NCI-H1417 treated with DMSO at 0.1 percent for 48 hours (cell line): ENCODE results near the gene SRRM3.
A peak's percentile ranks its signal among the peaks of the same experiment; 100 is the strongest.
"Not testable (repeated sequence)": the region's sequence is repeated elsewhere in the genome, so short reads cannot be mapped to it uniquely, and the experiment has no call there.

Experiments used
- DNase-seq: peaks from one replicate; lab custom pipeline; 2025; lab: John Stamatoyannopoulos, UW

The SRRM3 gene

DNA sequence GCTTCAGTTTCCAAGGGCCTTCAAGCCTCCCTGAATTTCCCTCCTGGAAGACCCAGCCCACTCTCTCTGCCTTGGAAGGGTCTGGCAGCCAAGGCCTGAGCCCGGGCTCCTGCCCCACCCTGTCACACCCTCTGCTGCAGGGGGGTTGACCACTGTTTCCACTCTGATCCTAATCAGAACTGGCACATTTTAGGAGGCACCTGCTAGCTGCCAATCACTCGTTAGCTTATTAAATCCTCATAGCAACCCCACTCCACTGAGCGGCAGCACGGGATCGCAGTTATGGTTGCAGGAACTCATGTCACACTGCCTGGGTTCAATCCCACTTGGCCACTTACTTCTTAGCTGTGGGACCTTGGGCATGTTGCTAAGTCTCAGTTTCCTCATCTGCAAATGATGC lies 113.7 kb downstream of the SRRM3 start:
- no peak for DNase-seq

DNA sequence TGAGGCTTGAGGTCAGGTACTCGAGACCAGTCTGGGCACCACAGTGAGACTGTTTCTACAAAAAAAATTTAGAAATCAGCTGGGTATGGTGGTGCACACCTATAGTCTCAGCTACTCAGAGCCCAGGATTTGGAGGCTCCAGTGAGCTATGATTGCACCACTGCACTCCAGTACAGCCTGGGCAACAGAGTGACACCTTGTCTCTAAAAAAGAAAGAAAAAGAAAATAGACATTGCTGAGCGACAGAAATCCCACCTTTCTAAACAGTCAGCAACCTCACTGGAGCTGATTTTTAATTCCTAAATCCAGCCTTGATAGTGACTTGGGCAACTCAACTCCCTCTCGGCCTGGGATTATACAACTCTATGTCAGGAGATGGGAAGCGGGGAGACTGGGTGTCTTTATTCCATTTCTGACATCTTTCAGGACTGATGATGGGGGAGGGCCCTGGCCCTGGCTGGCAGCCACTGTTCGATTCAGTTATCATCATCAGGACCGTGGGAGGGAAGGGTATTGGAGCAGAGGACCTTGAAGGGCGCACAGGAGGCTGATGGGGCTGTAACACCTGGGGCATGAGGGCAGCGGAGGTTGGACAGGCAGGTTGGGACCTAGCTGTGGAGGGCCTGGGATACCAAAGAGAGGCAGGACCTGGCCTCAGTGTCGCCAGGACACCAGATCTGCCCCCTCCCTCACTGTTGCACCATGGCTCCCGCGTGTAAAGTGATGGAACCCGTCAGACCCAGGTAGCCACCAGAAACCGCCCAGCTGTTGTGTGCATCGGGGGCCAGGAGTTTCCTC lies 115.5 kb downstream of the SRRM3 start:
- no peak for DNase-seq

DNA sequence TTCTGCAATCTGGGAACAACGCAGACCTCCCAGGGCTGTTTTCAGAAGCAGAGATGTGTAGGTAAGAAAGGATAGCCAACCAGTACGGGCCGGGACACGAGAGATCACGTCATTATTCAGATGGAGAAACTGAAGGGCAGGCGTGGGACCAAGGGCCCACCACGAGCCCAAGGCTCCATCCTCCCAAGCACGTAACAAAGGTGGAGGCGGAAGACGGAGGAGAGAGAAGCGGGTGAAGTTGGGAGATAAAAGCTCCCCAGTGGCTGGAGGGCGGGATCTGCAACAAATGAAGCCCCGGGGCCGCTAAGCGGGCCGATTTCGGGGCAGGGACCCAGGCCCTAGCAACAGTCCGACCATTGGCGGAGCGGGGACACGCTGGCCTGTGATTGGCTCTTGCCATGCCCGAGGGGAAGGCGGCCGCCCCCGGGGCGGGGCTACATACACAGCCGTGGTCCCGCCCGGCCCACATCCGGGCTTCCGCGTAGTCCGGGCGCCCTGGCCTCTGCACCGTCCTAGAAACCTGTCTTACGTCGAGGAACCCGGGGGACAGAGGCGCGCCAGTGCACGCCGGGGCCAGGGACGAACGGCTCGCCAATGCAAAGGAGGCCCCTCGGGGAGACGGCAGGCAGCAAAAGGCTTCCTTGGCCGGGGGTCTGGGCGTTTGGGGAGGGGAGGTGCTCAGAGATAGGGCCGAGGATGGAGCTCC lies 116.2 kb downstream of the SRRM3 start:
- DNase-seq: peak; percentile 91

DNA sequence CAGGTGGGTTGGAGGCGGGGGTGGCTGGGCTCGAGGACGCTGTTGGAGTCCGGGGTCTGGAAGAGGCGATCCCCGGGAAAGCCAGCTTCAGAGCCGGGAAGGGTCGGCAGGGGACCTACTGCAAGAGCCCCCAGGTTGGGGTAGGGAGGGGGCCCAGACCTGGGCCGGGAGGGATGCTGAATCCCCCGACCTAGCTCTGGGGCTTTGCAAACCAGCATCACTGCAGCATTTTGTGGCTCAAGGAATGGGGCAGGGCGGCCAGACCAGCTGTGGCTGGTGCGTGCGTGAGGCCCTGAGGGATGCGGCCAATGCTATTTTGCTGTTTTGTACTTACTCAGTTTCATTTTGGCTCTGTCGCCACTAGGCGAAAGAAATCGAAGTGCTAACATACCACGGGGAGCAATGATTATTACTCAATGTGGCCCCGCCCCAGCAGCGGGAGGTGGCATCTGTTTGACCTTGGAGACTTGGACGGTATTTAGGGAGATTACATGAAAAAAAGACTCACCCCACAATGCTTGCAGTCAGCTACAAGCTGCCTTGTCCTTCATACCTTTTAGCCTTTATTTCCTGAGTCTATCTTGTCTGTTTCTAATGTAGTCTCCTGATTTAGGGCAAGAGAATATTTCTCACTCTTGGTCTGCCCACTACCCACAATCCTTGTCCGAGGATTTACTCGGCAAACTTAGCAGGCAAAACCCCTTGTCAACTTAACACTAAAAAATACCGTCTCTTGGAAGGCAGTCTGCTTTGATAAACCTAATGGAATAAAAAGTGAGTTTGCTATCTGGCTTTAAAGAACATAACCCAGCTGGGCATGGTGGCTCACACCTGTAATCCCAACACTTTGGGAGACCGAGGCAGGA lies 117.0 kb downstream of the SRRM3 start:
- DNase-seq: peak; percentile 35

DNA sequence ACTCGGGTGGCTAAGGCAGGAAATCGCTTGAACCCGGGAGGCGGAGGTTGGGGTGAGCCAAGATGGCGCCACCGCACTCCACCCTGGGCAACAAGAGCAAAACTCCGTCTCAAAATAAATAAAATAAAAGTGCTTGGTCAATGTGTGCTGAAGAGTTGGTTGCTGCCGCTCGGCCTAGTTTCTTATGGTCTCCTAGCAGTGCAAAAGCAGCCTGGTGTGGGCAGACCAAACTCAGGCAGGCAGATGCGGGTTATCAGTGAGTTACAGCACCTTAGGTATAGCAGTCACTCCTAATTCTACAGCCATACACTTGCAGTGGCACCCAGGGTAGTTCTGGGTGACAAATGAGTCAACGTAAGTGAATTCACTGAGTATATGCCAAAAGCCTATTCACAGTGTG lies 123.4 kb downstream of the SRRM3 start:
- DNase-seq: no peak

DNA sequence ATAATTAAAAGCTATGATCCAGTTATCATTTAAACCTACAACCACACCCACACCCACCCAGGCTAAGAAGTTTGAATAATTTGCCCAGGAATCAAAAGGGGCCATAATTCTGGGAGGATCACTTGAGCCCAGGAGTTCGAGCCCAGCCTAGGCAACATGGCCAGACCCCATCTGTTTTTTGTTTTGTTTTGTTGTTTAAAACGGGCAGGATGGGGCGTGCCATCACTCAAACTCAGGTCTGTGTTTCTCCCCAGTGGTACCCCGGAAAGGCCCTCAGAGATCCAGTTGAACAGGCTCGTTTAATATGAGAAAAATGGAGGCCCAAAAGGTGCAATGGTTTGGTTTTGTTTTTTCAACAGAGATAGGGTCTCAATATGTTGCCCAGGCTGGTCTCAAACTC lies 124.1 kb downstream of the SRRM3 start:
- no peak for DNase-seq

DNA sequence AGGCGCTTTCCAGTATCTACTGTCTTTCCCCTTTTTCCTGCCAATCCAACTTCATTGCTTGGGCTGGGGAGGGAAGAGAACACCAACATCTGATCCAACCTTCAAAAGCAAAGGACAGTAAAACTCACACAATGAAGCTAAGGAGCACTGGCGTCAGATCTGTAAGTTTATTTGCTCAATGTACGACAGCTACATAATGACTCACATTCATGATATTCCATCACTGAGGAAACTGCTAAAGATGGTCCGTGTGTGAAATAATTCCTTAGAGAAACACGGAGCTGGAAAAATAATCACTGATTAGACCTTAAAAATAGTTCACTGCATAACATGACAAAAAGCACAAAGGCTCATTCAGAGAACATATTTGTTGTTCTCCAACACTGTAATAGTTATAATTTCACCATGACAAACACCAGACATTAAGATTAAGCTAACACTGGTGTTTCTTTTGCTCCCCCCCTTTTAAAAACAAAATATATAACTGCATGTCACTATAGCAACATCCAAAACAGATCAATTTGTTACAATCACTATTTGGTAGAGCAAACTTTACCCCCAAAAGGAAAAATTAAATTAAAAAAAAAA lies 125.0 kb downstream of the SRRM3 start:
- DNase-seq: no peak

DNA sequence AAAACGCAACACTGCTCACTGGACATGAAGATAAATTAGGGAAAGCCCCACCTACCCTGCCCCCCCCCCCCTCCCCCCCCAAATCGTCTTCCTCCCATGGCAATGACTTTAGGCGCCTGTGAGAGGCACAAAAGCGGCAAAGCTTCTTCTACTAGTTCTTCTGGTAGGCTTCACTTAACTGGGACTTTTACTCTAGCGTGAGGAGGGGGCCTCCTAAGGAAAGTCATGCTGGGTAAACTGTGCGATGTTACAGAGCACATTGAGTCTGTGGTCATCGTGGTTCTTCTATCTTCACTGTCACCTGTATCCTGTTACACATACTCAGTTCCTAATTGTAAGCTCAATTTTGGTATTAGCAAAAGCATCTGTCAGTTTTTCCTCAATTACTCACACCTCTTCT lies 125.9 kb downstream of the SRRM3 start:
- no peak for DNase-seq

DNA sequence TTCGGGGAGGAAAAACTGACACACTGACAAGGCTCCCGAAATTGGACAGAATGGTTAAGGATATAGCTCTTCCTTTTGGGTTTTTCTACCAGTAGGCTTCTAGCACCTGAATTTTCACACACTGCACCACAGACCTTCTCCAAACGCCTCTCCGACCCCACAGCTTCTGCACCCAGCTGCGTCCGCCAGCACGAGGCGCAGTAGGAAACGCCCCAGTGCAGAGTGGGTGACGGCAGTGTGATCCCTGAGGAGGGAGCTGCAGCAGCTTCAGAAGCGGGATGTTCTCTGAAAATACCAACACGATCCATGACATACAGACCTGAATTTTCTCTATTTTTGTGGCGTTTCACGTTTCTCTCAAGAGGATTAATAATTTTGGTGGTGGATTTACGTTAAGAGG lies 126.7 kb downstream of the SRRM3 start:
- DNase-seq: no peak

DNA sequence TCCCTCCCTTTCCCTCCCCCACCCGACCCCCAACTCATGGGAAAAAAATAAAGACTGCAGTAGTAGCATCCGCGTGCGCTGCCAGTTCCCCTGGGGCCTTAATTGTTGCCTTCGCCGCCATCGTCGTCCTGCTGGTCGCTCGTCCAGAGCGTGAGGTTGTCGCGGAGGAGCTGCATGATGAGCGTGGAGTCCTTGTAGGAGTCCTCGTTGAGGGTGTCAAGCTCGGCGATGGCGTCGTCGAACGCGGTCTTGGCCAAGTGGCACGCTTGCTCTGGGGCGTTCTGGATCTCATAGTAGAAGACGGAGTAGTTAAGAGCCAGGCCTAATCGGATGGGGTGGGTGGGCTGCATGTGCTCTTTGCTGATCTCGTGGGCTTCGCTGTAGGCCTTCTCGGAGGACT lies 127.8 kb downstream of the SRRM3 start:
- no peak for DNase-seq

DNA sequence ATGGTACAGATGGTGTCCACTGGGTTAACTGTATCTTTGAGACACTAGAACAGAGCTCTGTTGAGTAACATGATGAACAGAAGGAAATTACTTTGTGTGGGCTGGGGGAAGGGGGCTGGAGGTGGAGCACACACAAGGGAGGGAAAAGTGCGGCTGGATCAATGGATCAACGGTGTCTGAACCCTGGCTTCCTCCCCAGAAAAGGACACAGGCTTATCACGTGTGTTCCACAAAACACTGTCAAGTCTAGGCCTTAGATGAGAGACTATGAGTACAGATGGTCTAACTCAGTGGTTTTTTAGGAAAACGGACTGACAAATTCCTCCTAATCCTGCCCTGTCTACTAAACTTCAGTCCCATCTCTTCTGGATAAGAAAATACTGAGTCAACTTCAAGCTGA lies 128.6 kb downstream of the SRRM3 start:
- DNase-seq: no peak

DNA sequence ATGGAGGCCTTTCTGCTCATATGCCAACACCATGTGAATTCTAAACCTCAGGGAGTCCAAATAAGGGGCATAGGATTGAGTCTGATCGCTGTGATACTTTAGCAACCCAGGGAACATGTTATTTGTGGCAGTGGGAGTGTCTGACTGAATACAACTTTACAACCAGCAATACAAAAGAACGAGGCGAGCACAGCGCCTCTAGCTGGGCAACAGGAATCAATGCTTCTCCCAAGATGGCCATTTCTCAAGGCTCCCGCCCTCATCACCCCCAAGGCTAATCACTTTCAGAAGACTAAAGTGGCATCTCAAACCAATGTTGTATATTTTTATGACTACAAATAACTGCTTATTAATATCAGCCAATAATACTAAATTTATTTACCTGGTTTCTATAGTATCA lies 129.0 kb downstream of the SRRM3 start:
- DNase-seq: no peak

DNA sequence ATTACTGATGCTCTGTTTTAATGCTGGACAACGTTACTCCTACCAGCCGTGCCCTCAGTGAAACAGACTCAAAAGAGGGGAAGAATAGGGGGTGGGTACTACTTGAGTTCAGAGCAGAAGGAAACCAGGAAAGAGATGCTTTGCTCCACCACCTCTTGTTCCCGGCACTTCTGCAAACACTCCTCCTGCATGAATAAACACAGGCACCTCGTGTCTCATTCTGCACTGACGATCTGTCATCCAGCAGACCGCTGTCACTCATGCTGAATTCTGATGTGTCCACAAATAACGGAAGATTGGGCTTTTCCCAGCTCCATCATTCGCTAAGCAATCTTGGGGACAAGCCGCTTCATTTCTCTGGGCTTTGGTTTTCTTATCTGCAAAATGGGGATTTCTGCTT lies 130.4 kb downstream of the SRRM3 start:
- no peak for DNase-seq

DNA sequence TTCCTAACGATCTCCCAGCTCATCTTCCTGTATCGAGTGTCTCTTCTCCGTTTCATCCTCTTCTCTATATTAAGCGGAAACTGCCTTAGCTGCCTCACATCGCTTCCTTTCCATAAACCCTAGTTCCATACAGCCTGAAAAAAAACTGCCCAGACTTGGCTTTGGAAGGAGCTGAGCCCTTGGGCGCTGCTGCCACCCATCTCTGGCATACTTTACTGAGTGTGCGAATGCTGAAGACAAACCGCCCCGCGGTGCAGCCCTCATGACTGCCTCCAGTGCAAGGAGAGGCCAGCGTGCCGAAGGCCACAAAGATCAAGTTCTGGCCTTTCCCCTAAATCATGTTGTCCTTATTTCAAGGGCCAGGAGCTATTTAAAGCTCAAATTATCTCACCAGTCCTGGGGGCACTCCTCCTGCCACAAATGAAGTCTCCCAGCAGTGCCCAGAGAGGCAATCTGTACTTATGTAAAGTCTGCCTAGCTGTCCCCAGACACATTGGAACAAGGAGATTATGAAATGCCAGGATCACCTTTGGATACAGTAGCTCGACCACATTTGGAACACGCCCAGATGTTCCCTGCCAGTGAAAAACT lies 131.9 kb downstream of the SRRM3 start:
- no peak for DNase-seq

DNA sequence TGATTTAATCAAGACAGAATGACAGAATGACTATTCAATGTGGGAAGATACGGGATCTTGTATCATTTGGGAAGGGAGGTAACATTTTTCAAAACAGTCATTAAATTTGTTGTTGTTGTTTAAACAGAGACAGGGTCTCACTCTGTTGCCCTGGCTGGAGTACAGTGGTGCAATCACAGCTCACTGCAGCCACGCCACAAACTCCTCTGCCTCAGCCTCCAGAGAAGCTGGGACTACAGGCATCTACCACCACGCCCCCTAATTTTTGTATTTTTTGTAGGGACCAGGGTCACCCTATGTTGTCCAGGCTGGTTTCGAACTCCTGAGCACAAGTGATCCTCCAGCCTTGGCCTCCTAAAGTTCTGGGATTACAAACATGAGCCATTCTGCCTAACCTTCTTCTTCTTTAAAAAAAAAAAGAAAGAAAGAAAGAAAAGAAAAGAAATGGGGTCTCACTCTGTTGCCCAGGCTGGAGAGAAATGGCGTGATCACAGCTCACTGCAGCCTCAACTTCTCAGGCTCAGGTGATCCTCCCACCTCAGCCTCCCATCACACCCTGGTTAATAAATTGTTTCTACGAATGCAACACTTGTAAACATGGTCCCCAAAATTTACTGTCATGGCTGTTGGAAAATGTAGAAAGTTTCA lies 132.7 kb downstream of the SRRM3 start:
- DNase-seq: no peak

DNA sequence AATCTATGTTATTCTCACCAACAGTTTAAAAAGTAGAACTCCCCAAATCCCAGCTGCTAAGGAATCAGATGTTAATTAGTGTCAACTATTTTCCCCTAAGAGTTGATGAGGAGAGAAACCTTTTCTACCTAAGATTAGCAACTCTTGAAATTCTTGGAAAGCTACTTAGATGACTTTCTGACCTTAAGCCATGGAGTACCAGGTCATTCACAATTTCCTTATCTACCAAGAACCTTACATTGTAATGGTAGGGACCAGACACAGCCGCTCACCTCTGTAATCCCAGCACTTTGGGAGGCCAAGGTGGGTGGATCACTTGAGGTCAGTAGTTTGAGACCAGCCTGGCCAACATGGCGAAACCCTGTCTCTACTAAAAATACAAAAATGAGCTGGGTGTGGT lies 133.7 kb downstream of the SRRM3 start:
- DNase-seq: not testable (repeated sequence)

DNA sequence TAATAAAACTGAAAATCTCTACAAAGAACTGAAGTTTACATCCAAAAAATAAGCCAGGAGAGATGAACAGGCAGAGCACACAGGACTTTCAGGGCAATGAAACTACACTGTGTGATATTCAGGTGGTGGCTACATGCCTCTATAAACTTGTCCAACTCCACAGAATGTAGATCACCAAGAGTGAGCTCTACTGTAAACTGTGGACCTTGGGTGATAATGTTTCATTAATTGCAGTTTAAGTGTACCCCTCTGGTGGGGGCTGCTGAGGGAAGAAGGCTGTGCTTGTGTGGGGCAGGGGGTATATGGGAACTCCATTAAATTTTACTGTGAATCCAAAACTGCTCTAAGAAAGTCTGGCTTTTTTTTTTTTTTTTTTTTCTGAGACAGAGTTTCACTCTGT lies 134.4 kb downstream of the SRRM3 start:
- DNase-seq: no peak
